Fibroblast of lung (primary cell): ENCODE data around the gene PLEKHS1. TPM values are rescaled to one million over a fixed set of nuclear protein-coding genes. Genes with fewer than 3 reads are reported as not detected.

ENCODE experiments used
- polyA plus RNA-seq, 2 donors: library from polyadenylated mRNA; depleted of rRNA in 1 of 2; stranded (reverse) in 1 of 2; unstranded in 1 of 2; fragments of >200 nt; gene quantifications; 2 replicates each; pipeline ENCODE4 v1.2.1, GENCODE V29; 2011 to 2012; ENCODE audit warnings: missing spikeins in 1 of 2
- total RNA-seq: library from RNA; depleted of rRNA; stranded (reverse); fragments of >200 nt; gene quantifications from 2 replicates; pipeline ENCODE4 v1.2.1, GENCODE V29; 2014

The PLEKHS1 gene
- total and polyA plus RNA-seq, 2 donors (not counting 1 experiment from before 2014, with no cell fraction given), result not detected

Other genes with a start within 250 kb of the PLEKHS1 start
- not detected in 2 replicates for gene HABP2, start 198.6 kb upstream of the PLEKHS1 start, total RNA-seq
- gene HABP2, start 198.6 kb upstream of the PLEKHS1 start, polyA plus RNA-seq, result not detected in 2 replicates
- gene NRAP, start 87.6 kb upstream of the PLEKHS1 start, total RNA-seq, result not detected in 2 replicates
- not detected in 2 replicates for gene NRAP, start 87.6 kb upstream of the PLEKHS1 start, polyA plus RNA-seq
- gene CASP7, start 71.8 kb upstream of the PLEKHS1 start, total RNA-seq, result 23.1 and 28.9 TPM in 2 replicates
- 22.4 and 27.0 TPM in 2 replicates for gene CASP7, start 71.8 kb upstream of the PLEKHS1 start, polyA plus RNA-seq
- 8.7 and 9.4 TPM in 2 replicates for gene DCLRE1A, start 102.4 kb downstream of the PLEKHS1 start, total RNA-seq
- 5.2 and 7.0 TPM in 2 replicates for gene DCLRE1A, start 102.4 kb downstream of the PLEKHS1 start, polyA plus RNA-seq
- gene NHLRC2, start 103.0 kb downstream of the PLEKHS1 start, total RNA-seq, result 8.5 and 11.9 TPM in 2 replicates
- 9.7 and 10.1 TPM in 2 replicates for gene NHLRC2, start 103.0 kb downstream of the PLEKHS1 start, polyA plus RNA-seq